Measurements from ENCODE around the gene CSTPP1. TPM values are rescaled to one million over a fixed set of nuclear protein-coding genes. Genes with fewer than 3 reads are reported as not detected.

CSTPP1 gene
- total RNA-seq, 1 donor from 2014 or later, result 32.7 TPM

- Mint-ChIP-seq H3K27ac (no peak overlapping the region), H3K36me3 (peaks cover 7% of the 10 kb centered on the region), H3K4me1 (peaks cover 30% of the 10 kb centered on the region), H3K9me3 (no peaks in the 10 kb centered on the region), H3K27me3 (ENCODE audit: insufficient read depth, low read depth) (peaks cover 2% of the 10 kb centered on the region), H3K4me3 (no peak overlapping the region)
- H3K4me1 ChIP-seq, result peaks cover 7% of the 10 kb centered on the region
- no peak overlapping the region for H3K4me2 ChIP-seq
- H4K20me1 ChIP-seq (ENCODE audit: low read depth), result peaks cover 17% of the 10 kb centered on the region
- no peaks in the 10 kb centered on the region for H3K36me3 ChIP-seq
- no peak for DNase-seq (ENCODE audit: low spot score)
- H3K9ac ChIP-seq, result no peak overlapping the region
- H3K4me3 ChIP-seq, result no peak overlapping the region
- peaks cover 26% of the 10 kb centered on the region for H3F3A ChIP-seq (ENCODE audit: low read depth)
- no peak overlapping the region for H2AFZ ChIP-seq (replicated peaks)
- TF ChIP-seq EZH2 (IDR thresholded peaks at IDR 0.05) (no peak), EZH2phosphoT487 (IDR thresholded peaks at IDR 0.05) (no peak), CTCF (IDR thresholded peaks at IDR 0.05) (no peak)
- no peak overlapping the region for H3K27ac ChIP-seq
- no peaks in the 10 kb centered on the region for H3K9me3 ChIP-seq (ENCODE audit: low read depth)
- H3K79me2 ChIP-seq (ENCODE audit: low read depth), result no peaks in the 10 kb centered on the region
- H3K27me3 ChIP-seq, result no peaks in the 10 kb centered on the region
Measured at GRCh38 chr11:47156333-47156732, 219.8 kb downstream of the CSTPP1 start.

- peaks cover 27% of the 10 kb centered on the region for H3K4me1 Mint-ChIP-seq
Measured at GRCh38 chr11:47156951-47157350, 220.4 kb downstream of the CSTPP1 start.

GRCh38 chr11:47157805-47158204, 221.2 kb downstream of the CSTPP1 start:
- no peak overlapping the region for H3K4me3 Mint-ChIP-seq
- H3K36me3 Mint-ChIP-seq, result peaks cover 5% of the 10 kb centered on the region
- Histone ChIP-seq H3K4me2 (no peak overlapping the region), H4K20me1 (ENCODE audit: low read depth) (peaks cover 25% of the 10 kb centered on the region), H3K27me3 (no peaks in the 10 kb centered on the region), H3K4me3 (no peak overlapping the region), H3K27ac (no peak overlapping the region), H3K9ac (no peak overlapping the region), H3K79me2 (ENCODE audit: low read depth) (no peaks in the 10 kb centered on the region), H3F3A (ENCODE audit: low read depth) (peaks cover 33% of the 10 kb centered on the region), H3K4me1 (peaks cover 5% of the 10 kb centered on the region), H2AFZ (replicated peaks) (no peak overlapping the region), H3K36me3 (no peaks in the 10 kb centered on the region), H3K9me3 (ENCODE audit: low read depth) (no peaks in the 10 kb centered on the region)
- no peak for TF ChIP-seq EZH2 (IDR thresholded peaks at IDR 0.05)
- TF ChIP-seq CTCF (IDR thresholded peaks at IDR 0.05), result no peak
- no peak for TF ChIP-seq EZH2phosphoT487 (IDR thresholded peaks at IDR 0.05)
- H3K9me3 Mint-ChIP-seq, result no peaks in the 10 kb centered on the region
- DNase-seq (ENCODE audit: low spot score), result no peak
- peaks cover 22% of the 10 kb centered on the region for H3K4me1 Mint-ChIP-seq
- peaks cover 2% of the 10 kb centered on the region for H3K27me3 Mint-ChIP-seq (ENCODE audit: insufficient read depth, low read depth)
- no peak overlapping the region for H3K27ac Mint-ChIP-seq

More at GRCh38 chr11:47156951-47157350, 220.4 kb downstream of the CSTPP1 start:
- Histone ChIP-seq H3K36me3 (no peaks in the 10 kb centered on the region), H3K4me2 (no peak overlapping the region), H3K4me1 (peaks cover 7% of the 10 kb centered on the region), H3K4me3 (no peak overlapping the region), H3K27ac (no peak overlapping the region), H3K9me3 (ENCODE audit: low read depth) (no peaks in the 10 kb centered on the region), H2AFZ (replicated peaks) (no peak overlapping the region), H3K79me2 (ENCODE audit: low read depth) (no peaks in the 10 kb centered on the region), H3F3A (ENCODE audit: low read depth) (peaks cover 33% of the 10 kb centered on the region), H3K27me3 (no peaks in the 10 kb centered on the region), H4K20me1 (ENCODE audit: low read depth) (peaks cover 22% of the 10 kb centered on the region), H3K9ac (no peak overlapping the region)
- no peak for DNase-seq (ENCODE audit: low spot score)
- Mint-ChIP-seq H3K27ac (no peak overlapping the region), H3K4me3 (no peak overlapping the region), H3K9me3 (no peaks in the 10 kb centered on the region), H3K27me3 (ENCODE audit: insufficient read depth, low read depth) (peaks cover 4% of the 10 kb centered on the region), H3K36me3 (peaks cover 4% of the 10 kb centered on the region)
- no peak for TF ChIP-seq CTCF (IDR thresholded peaks at IDR 0.05)
- no peak for TF ChIP-seq EZH2phosphoT487 (IDR thresholded peaks at IDR 0.05)
- TF ChIP-seq EZH2 (IDR thresholded peaks at IDR 0.05), result no peak
